RWPE1 (cell line): ENCODE data around the gene APMAP.
A peak's percentile ranks its signal among the peaks of the same experiment; 100 is the strongest.
"Not testable (repeated sequence)": the region's sequence is repeated elsewhere in the genome, so short reads cannot be mapped to it uniquely, and the experiment has no call there.

Experiments used
- CTCF ChIA-PET: fragments of 350-600 bp; sonication (Branson Sonifier 250); formaldehyde crosslinking; extraction: SDS; loops from one replicate; lab custom pipeline; 2021; lab: Yijun Ruan, JAX
- POLR2A ChIA-PET: fragments of 400-600 bp; formaldehyde crosslinking; extraction: SDS; loops from one replicate; lab custom pipeline; 2020; ENCODE audit warnings: antibody characterized with exemption; ENCODE audit not compliant: low non-redundant PET; lab: Yijun Ruan, JAX
- DNase-seq: peaks from one replicate; pipeline ENCODE4 v3.0.0; 2012; ENCODE audit warnings: low spot score
- H3K27ac ChIP-seq: fragments of 450-650 bp; 2 replicates; pipeline ENCODE4 v1.5.1; 2017
- CTCF ChIP-seq: fragments of 450-650 bp; conservative IDR thresholded peaks from 2 replicates; pipeline ENCODE4 v1.5.1; 2017; ENCODE audit warnings: low read depth, mild to moderate bottlenecking

Gene APMAP

DNA sequence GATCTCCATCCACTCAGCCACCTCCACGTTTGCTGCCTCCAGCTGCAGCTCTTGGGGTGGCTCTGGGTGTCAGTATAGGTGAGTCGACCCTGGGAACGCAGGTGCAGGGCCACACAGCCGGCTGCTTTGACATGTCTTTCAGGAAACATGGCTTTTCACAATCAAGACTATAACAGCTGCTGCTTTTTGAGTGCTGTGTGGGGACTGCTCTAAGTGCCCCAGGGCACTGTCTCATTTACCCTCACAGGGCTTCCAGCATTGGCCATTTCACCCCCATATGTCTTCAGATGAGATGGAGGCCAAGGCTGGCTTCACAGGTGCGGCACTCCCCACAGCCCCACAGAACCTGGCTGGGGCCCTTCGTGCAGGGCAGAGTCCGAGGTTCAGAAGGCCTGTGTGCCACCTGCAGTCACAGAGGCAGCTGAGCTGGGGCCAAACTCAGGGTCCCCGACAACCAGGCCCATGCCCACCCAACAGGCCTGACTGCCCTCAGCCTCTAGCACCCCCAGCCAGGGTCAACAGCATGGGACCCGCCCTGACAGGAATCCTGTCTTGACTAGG, 58.4 kb downstream of the APMAP start:
- DNase-seq, result no peak
- ChIA-PET CTCF (interaction anchor here (1.5 kb wide), 1 partner anchor 16 kb away, joined by 4 read pairs; no protein-coding TSS in a partner anchor), POLR2A (no interaction called here)
- H3K27ac ChIP-seq, result no peak overlapping the region
- no peak for TF ChIP-seq CTCF

GRCh38 chr20:24933266-24933908, 59.2 kb downstream of the APMAP start:
- no peak for DNase-seq
- H3K27ac ChIP-seq, result no peak overlapping the region
- ChIA-PET POLR2A (no interaction called here), CTCF (interaction anchor here (1.5 kb wide), 1 partner anchor 15 kb away, joined by 4 read pairs; no protein-coding TSS in a partner anchor)
- TF ChIP-seq CTCF, result no peak

DNA sequence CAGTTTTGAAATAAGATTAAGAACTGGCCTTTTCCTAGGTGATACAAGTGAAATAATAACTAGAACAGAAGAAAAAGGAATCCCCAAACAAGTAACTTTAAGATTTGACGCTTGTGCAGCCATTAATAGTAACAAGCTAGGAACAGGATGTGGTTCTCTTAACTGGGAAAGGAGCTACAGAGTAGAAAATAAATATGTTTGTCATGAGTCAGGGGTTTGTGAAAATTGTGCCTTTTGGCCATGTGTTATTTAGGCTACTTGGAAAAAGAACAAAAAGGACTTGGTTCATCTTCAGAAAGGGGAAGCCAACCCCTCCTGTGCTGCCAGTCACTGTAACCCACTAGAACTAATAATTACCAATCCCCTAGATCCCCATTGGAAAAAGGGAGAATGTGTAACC, 60.7 kb downstream of the APMAP start:
- H3K27ac ChIP-seq, DNase-seq, POLR2A ChIA-PET: not testable (repeated sequence)
- CTCF ChIA-PET, result interaction anchor here (2.3 kb wide), 1 partner anchor 14 kb away, joined by 11 read pairs; no protein-coding TSS in a partner anchor

DNA sequence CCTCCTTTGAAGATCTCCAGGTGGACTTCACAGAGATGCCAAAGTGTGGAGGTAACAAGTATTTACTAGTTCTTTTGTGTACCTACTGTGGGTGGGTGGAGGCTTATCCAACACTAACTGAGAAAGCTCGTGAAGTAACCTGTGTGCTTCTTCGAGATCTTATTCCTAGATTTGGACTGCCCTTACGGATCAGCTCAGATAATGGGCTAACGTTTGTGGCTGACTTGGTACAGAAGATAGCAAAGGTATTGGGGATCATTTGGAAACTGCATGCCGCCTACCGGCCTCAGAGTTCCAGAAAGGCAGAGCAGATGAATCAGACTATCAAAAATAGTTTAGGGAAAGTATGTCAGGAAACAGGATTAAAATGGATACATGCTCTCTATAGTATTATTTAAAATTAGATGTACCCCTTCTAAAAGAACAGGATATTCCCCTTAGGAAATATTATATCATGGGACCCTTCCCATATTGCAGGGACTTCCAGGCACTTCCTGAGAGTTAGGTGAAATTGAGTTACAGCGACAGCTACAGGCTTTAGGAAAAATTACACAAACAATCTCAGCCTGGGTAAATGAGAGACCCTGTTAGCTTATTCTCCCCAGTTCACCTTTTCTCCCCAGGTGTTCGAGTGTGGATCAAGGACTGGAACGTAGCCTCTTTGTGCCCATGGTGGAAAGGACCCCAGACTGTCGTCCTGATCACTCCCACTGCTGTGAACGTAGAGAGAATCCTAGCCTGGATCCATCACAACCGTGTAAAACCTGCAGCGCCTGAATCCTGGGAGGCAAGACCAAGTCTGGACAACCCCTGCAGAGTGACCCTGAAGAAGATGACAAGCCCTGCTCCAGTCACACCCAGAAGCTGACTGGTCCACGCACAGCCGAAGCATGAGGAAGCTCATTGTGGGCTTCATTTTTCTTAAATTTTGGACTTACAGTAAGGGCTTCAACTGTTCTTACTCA, 61.5 kb downstream of the APMAP start:
- CTCF ChIA-PET, result interaction anchor here (0.6 to 2.3 kb wide), 8 partner anchors 12 to 515 kb away, joined by 3 to 11 read pairs (median 4); no protein-coding TSS in a partner anchor
- H3K27ac ChIP-seq, DNase-seq, POLR2A ChIA-PET: not testable (repeated sequence)

DNA sequence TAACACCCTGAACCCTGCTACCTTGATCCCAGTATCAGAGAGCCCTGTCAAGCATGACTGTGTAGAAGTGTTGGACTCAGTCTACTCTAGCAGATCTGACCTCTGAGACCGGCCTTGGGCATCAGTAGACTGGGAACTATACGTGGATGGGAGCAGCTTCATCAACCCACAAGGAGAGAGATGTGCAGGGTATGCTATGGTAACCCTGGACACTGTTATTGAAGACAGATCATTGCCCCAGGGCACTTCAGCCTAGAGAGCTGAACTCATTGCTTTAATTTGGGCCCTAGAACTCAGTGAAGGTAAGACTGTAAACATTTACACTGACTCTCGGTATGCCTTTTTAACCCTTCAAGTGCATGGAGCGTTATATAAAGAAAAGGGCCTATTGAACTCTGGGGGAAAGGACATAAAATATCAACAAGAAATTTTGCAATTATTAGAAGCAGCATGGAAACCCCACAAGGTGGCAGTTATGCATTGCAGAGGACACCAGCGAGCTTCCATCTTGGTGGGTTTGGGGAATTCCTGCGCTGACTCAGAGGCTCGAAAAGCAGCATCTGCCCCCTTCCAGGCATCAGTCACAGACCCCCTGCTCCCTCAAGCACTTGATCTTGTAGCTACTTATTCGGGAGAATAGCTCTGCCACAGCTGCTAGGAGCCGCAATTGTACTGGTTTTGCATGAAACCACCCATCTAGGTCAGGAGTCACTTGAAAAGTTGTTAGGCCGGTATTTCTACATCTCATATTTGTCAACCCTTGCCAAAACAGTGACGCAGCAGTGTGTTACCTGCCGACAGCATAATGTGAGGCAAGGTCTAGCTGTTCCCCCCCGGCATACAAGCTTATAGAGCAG, 62.5 kb downstream of the APMAP start:
- H3K27ac ChIP-seq, POLR2A ChIA-PET: not testable (repeated sequence)
- DNase-seq, result peak; percentile 75
- CTCF ChIA-PET, result interaction anchor here (0.6 to 2.3 kb wide), 8 partner anchors 11 to 516 kb away, joined by 3 to 11 read pairs (median 4); no protein-coding TSS in a partner anchor

DNA sequence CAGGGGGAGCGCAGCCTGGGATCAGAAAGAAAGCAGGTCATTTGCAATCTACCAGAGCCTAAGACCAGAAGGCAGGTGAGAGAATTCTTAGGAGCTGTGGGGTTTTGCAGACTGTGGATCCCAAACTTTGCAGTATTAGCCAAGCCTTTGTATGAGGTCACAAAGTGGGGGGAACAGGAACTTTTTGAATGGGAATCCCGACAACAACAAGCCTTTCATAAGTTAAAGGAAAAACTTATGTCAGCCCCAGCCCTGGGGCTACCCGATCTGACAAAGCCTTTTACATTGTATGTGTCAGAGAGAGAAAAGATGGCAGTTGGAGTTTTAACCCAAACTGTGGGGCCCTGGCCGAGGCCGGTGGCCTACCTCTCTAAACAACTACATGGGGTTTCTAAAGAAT, 63.3 kb downstream of the APMAP start:
- POLR2A ChIA-PET, H3K27ac ChIP-seq, DNase-seq: not testable (repeated sequence)
- CTCF ChIA-PET, result interaction anchor here (1.1 kb wide), 1 partner anchor 136 kb away, joined by 3 read pairs; no protein-coding TSS in a partner anchor

- DNase-seq, H3K27ac ChIP-seq, POLR2A ChIA-PET: not testable (repeated sequence)
- CTCF ChIA-PET, result interaction anchor here (0.6 kb wide), 2 partner anchors 136 to 139 kb away, joined by 3 read pairs; no protein-coding TSS in a partner anchor
Observed at GRCh38 chr20:24920706-24921105, 71.8 kb downstream of the APMAP start.

GRCh38 chr20:24919665-24920064, 72.9 kb downstream of the APMAP start:
- DNase-seq, H3K27ac ChIP-seq, POLR2A ChIA-PET: not testable (repeated sequence)
- CTCF ChIA-PET, result interaction anchor here (1.3 kb wide), 1 partner anchor 11 kb away, joined by 7 read pairs; no protein-coding TSS in a partner anchor
